ENCODE data around the gene SMARCB1. TPM values are rescaled to one million over a fixed set of nuclear protein-coding genes. Genes with fewer than 3 reads are reported as not detected.

SMARCB1 gene
- total RNA-seq, 2 donors from 2014 or later: 65.9 to 79.3 TPM

GRCh38 chr22:23756891-23757290 lies 29.9 kb upstream of the SMARCB1 start:
- ATAC-seq (no peak), DNase-seq (no peak)
- intact Hi-C loops (cut with DNase I, micrococcal nuclease): no loop called here

- DNase-seq (no peak), ATAC-seq (no peak)
- intact Hi-C loops (cut with DNase I, micrococcal nuclease): no loop called here
Measured at GRCh38 chr22:23759566-23759965, 27.2 kb upstream of the SMARCB1 start.

- DNase-seq: no peak
- intact Hi-C loops (cut with DNase I, micrococcal nuclease): loop anchor here in 1 of 2 donors (10.0 kb wide), 1 partner anchor 85 kb away; no protein-coding TSS in a partner anchor
- no peak for ATAC-seq
Measured at GRCh38 chr22:23760056-23760455, 26.7 kb upstream of the SMARCB1 start.

GRCh38 chr22:23762842-23763578 lies 23.8 kb upstream of the SMARCB1 start, which contains the start of gene C22orf15:
Gene C22orf15 (plus strand): TSS chr22:23762990. CDS start chr22:23763307, 317 bp downstream.
- intact Hi-C loops (cut with DNase I, micrococcal nuclease): loop anchor here in 1 of 2 donors (10.0 kb wide), 1 partner anchor 82 kb away; no protein-coding TSS in a partner anchor
- no peak for ATAC-seq
- DNase-seq: no peak

GRCh38 chr22:23763579-23763945 lies 23.2 kb upstream of the SMARCB1 start:
- intact Hi-C loops (cut with DNase I, micrococcal nuclease): loop anchor here in 1 of 2 donors (10.0 kb wide), 1 partner anchor 81 kb away; no protein-coding TSS in a partner anchor
- ATAC-seq: no peak
- DNase-seq: peak in 1 of 2 donors; percentile 58

GRCh38 chr22:23763954-23764353 lies 22.8 kb upstream of the SMARCB1 start:
- DNase-seq: no peak
- no peak for ATAC-seq
- intact Hi-C loops (cut with DNase I, micrococcal nuclease): loop anchor here in 1 of 2 donors (10.0 kb wide), 1 partner anchor 81 kb away; no protein-coding TSS in a partner anchor

- intact Hi-C loops (cut with DNase I, micrococcal nuclease): loop anchor here (5.0 to 10.0 kb wide), 2 partner anchors 80 to 87 kb away; no protein-coding TSS in a partner anchor
- DNase-seq (no peak), ATAC-seq (no peak)
Measured at GRCh38 chr22:23764899-23765881, 21.6 kb upstream of the SMARCB1 start.

GRCh38 chr22:23767303-23767672 lies 19.5 kb upstream of the SMARCB1 start:
- intact Hi-C loops (cut with DNase I, micrococcal nuclease): loop anchor here (5.0 to 10.0 kb wide), 2 partner anchors 78 to 85 kb away; no protein-coding TSS in a partner anchor
- DNase-seq: no peak

GRCh38 chr22:23767673-23768548 lies 18.9 kb upstream of the SMARCB1 start, which contains the start of gene CHCHD10:
Gene CHCHD10 (minus strand): TSS chr22:23767972. CDS start chr22:23767874, 98 bp downstream.
- DNase-seq (peak; percentile 87 to 94), ATAC-seq (peak; percentile 77)
- intact Hi-C loops (cut with DNase I, micrococcal nuclease): loop anchor here (5.0 to 10.0 kb wide), 2 partner anchors 77 to 84 kb away; no protein-coding TSS in a partner anchor

More at GRCh38 chr22:23767303-23767672, 19.5 kb upstream of the SMARCB1 start:
- peak; percentile 6 for ATAC-seq

GRCh38 chr22:23769321-23769965 lies 17.3 kb upstream of the SMARCB1 start:
- no peak for ATAC-seq
- no peak for DNase-seq
- intact Hi-C loops (cut with DNase I, micrococcal nuclease): loop anchor here (5.0 to 10.0 kb wide), 2 partner anchors 75 to 83 kb away; no protein-coding TSS in a partner anchor

- DNase-seq (no peak), ATAC-seq (no peak)
- intact Hi-C loops (cut with DNase I, micrococcal nuclease): no loop called here
Measured at GRCh38 chr22:23772315-23772648, 14.5 kb upstream of the SMARCB1 start.

GRCh38 chr22:23772649-23773473 lies 13.9 kb upstream of the SMARCB1 start, which contains the start of gene MMP11:
Gene MMP11 (plus strand): TSS chr22:23772849. CDS start chr22:23772871, 22 bp downstream.
- intact Hi-C loops (cut with DNase I, micrococcal nuclease): no loop called here
- ATAC-seq (peak; percentile 54), DNase-seq (peak; percentile 66 to 82)

GRCh38 chr22:23773483-23774113 lies 13.2 kb upstream of the SMARCB1 start:
- intact Hi-C loops (cut with DNase I, micrococcal nuclease): no loop called here

GRCh38 chr22:23774114-23774921 lies 12.4 kb upstream of the SMARCB1 start:
- no peak for DNase-seq
- no peak for ATAC-seq
- intact Hi-C loops (cut with DNase I, micrococcal nuclease): no loop called here

More at GRCh38 chr22:23773483-23774113, 13.2 kb upstream of the SMARCB1 start:
- DNase-seq (no peak), ATAC-seq (no peak)

GRCh38 chr22:23774922-23775436 lies 11.8 kb upstream of the SMARCB1 start:
- ATAC-seq (no peak), DNase-seq (no peak)
- intact Hi-C loops (cut with DNase I, micrococcal nuclease): no loop called here
